ENCODE data around the gene UCHL1. TPM values are rescaled to one million over a fixed set of nuclear protein-coding genes. Genes with fewer than 3 reads are reported as not detected.

The UCHL1 gene
- total RNA-seq, 3 donors from 2014 or later (not counting 1 experiment from before 2014, with no cell fraction given): not detected

GRCh38 chr4:41281038-41281634 lies 24.4 kb downstream of the UCHL1 start:
- peaks cover 4 to 5% of the 10 kb centered on the region in 2 donors for H3K27me3 Mint-ChIP-seq (ENCODE audit: low read depth in 2 of 2)

GRCh38 chr4:41282366-41282765 lies 25.6 kb downstream of the UCHL1 start:
- no peak for TF ChIP-seq CTCF (IDR thresholded peaks at IDR 0.05)
- no peaks in the 10 kb centered on the region for H3K36me3 Mint-ChIP-seq
- Histone ChIP-seq H3K4me1 (ENCODE audit: control insufficient read depth, insufficient read depth, low read length) (no peaks in the 10 kb centered on the region), H3K9me3 (ENCODE audit: control insufficient read depth, insufficient read depth, low read length) (no peaks in the 10 kb centered on the region), H3K27me3 (ENCODE audit: control insufficient read depth, insufficient read depth, low read length) (no peaks in the 10 kb centered on the region), H3K4me3 (ENCODE audit: low read length) (no peak overlapping the region), H3K36me3 (ENCODE audit: control insufficient read depth, insufficient read depth, low read length) (no peaks in the 10 kb centered on the region), H3K27ac (ENCODE audit: low read length) (no peak overlapping the region)
- H3K4me3 Mint-ChIP-seq: no peak overlapping the region
- H3K9me3 Mint-ChIP-seq: no peaks in the 10 kb centered on the region
- no peak overlapping the region for H3K27ac Mint-ChIP-seq
- intact Hi-C loops (cut with micrococcal nuclease): loop anchor here (10.0 kb wide), 1 partner anchor 382 kb away; no protein-coding TSS in a partner anchor
- peaks cover 4 to 5% of the 10 kb centered on the region in 2 donors for H3K27me3 Mint-ChIP-seq (ENCODE audit: low read depth in 2 of 2)
- no peak for DNase-seq
- no peak for ATAC-seq
- H3K4me1 Mint-ChIP-seq: no peaks in the 10 kb centered on the region
- 100% methylated on average over 1 of the region's 1 CpG for WGBS (ENCODE audit: insufficient coverage)

More at GRCh38 chr4:41281038-41281634, 24.4 kb downstream of the UCHL1 start:
- peak in 1 of 2 donors; percentile 71 for DNase-seq
- Histone ChIP-seq H3K4me1 (ENCODE audit: control insufficient read depth, insufficient read depth, low read length) (no peaks in the 10 kb centered on the region), H3K27me3 (ENCODE audit: control insufficient read depth, insufficient read depth, low read length) (no peaks in the 10 kb centered on the region), H3K4me3 (ENCODE audit: low read length) (no peak overlapping the region), H3K9me3 (ENCODE audit: control insufficient read depth, insufficient read depth, low read length) (no peaks in the 10 kb centered on the region), H3K36me3 (ENCODE audit: control insufficient read depth, insufficient read depth, low read length) (no peaks in the 10 kb centered on the region), H3K27ac (ENCODE audit: low read length) (no peak overlapping the region)
- intact Hi-C loops (cut with micrococcal nuclease): loop anchor here (1.0 to 10.0 kb wide), 2 partner anchors 384 to 607 kb away; no protein-coding TSS in a partner anchor
- ATAC-seq: peak; percentile 49 to 87 (median 72)
- Mint-ChIP-seq H3K9me3 (no peaks in the 10 kb centered on the region), H3K27ac (no peak overlapping the region), H3K4me1 (no peaks in the 10 kb centered on the region), H3K4me3 (no peak overlapping the region), H3K36me3 (no peaks in the 10 kb centered on the region)
- peak; percentile 71 for TF ChIP-seq CTCF (IDR thresholded peaks at IDR 0.05)
- no CpG with 5 or more reads among the region's 7 CpGs for WGBS (ENCODE audit: insufficient coverage)

GRCh38 chr4:41285202-41285863 lies 28.6 kb downstream of the UCHL1 start:
- Mint-ChIP-seq H3K9me3 (no peaks in the 10 kb centered on the region), H3K36me3 (no peaks in the 10 kb centered on the region), H3K27me3 (ENCODE audit: low read depth in 2 of 2) (peaks cover 0 to 6% of the 10 kb centered on the region in 2 donors), H3K27ac (no peak overlapping the region), H3K4me3 (no peak overlapping the region), H3K4me1 (no peaks in the 10 kb centered on the region)
- no peaks in the 10 kb centered on the region for H3K27me3 ChIP-seq (ENCODE audit: control insufficient read depth, insufficient read depth, low read length)
- no peaks in the 10 kb centered on the region for H3K36me3 ChIP-seq (ENCODE audit: control insufficient read depth, insufficient read depth, low read length)
- no peaks in the 10 kb centered on the region for H3K4me1 ChIP-seq (ENCODE audit: control insufficient read depth, insufficient read depth, low read length)
- intact Hi-C loops (cut with micrococcal nuclease): loop anchor here (10.0 kb wide), 1 partner anchor 379 kb away; no protein-coding TSS in a partner anchor
- WGBS (ENCODE audit: insufficient coverage): 86% methylated on average over 5 of the region's 6 CpGs
- ATAC-seq (no peak), DNase-seq (no peak)
- no peak overlapping the region for H3K27ac ChIP-seq (ENCODE audit: low read length)
- no peak for TF ChIP-seq CTCF (IDR thresholded peaks at IDR 0.05)
- H3K9me3 ChIP-seq (ENCODE audit: control insufficient read depth, insufficient read depth, low read length): no peaks in the 10 kb centered on the region
- H3K4me3 ChIP-seq (ENCODE audit: low read length): no peak overlapping the region

Measured in natural killer cell (primary cell).